Kidney epithelial cell (primary cell): ENCODE data around the gene CCDC184. TPM values are rescaled to one million over a fixed set of nuclear protein-coding genes. Genes with fewer than 3 reads are reported as not detected.

Source experiments
- DNase-seq: peaks from one replicate; pipeline ENCODE4 v3.0.0-alpha.2; 2010; ENCODE audit warnings: low read depth
- H3K27me3 ChIP-seq: 2 replicates; pipeline ENCODE4 v1.6.0; 2011; ENCODE audit warnings: low read length; ENCODE audit not compliant: control insufficient read depth, insufficient read depth
- H3K36me3 ChIP-seq: 2 replicates; pipeline ENCODE4 v1.5.1; 2011; ENCODE audit warnings: low read length; ENCODE audit not compliant: control insufficient read depth, insufficient read depth
- H3K4me3 ChIP-seq: 2 replicates; pipeline ENCODE4 v1.5.1; 2011; ENCODE audit warnings: low read depth, mild to moderate bottlenecking, control low read depth, low read length
- total RNA-seq: library from RNA; depleted of rRNA; stranded (reverse); fragments of >200 nt; gene quantifications from 2 replicates; pipeline ENCODE4 v1.2.3, GENCODE V29; 2015
- TF ChIP-seq, protein P1 (sequence below): IDR thresholded peaks from 2 replicates; pipeline ENCODE4 v1.5.1; 2011; ENCODE audit warnings: mild to moderate bottlenecking, moderate library complexity, low read length, control low read depth, inconsistent platforms; ENCODE audit not compliant: insufficient read depth, poor library complexity, severe bottlenecking

The CCDC184 gene
- total RNA-seq, 1 donor from 2014 or later, result 0.21 TPM

DNA sequence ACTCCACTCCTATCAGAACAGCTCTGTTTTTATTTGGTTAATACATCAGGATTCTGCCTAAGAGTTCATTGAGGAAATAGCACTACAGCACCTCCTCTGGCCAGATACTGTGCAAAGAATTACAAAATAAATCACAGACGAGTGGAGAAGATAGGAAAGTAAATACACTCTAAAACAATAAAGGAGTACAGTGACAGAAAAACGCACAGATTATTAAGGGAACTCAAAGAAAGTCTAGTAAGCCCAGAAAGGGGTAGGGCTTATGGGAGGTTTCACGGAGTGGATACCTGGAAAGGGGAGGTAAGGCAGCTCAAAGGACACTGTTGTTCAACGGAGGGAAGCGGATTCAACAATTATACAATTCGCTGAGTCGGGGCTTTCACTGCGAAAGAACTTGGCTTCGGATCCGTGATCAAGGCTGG lies 14.1 kb downstream of the CCDC184 start:
- Histone ChIP-seq H3K4me3 (peak overlapping the region; percentile 75), H3K36me3 (no peaks in the 10 kb centered on the region), H3K27me3 (peaks cover 2% of the 10 kb centered on the region)
- DNase-seq, result no peak
- TF ChIP-seq, protein P1, sequence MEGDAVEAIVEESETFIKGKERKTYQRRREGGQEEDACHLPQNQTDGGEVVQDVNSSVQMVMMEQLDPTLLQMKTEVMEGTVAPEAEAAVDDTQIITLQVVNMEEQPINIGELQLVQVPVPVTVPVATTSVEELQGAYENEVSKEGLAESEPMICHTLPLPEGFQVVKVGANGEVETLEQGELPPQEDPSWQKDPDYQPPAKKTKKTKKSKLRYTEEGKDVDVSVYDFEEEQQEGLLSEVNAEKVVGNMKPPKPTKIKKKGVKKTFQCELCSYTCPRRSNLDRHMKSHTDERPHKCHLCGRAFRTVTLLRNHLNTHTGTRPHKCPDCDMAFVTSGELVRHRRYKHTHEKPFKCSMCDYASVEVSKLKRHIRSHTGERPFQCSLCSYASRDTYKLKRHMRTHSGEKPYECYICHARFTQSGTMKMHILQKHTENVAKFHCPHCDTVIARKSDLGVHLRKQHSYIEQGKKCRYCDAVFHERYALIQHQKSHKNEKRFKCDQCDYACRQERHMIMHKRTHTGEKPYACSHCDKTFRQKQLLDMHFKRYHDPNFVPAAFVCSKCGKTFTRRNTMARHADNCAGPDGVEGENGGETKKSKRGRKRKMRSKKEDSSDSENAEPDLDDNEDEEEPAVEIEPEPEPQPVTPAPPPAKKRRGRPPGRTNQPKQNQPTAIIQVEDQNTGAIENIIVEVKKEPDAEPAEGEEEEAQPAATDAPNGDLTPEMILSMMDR, result peak; percentile 45

DNA sequence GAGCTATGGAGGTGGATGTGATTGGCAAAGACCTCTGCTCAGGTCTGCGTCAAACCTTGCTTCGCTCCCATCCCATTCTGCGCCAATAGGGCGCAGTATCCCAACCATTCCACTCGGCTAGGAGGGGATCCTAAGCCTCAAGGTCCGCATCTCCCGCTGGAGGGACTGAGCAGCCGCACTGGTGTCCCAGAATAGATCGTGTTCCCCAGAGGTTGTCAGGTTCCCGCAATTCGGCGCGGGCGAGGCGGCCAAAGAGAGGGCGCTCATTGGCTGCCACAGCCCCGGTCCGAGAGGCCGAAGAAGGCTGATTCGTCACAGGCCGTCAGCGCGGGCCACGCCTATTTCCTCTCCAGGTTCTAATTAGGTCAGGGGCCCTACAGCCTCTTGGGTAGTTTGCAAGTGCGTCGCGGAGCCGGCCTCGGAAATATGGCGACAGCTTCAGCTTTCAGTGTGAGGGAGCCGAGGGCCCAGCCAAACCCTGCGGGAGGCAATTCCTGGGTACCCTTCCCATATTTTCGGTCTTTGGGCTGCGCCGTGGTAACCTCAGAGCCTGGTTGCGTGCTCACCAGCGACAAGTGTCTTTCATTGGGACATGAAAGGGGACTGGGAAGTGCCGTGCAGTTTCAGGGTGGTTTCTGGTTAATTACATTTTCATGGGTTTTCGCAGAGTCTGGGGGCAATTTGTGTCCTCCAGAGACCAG lies 14.7 kb downstream of the CCDC184 start:
- H3K36me3 ChIP-seq, result no peaks in the 10 kb centered on the region
- TF ChIP-seq, protein P1, result peak; percentile 26
- peaks cover 2% of the 10 kb centered on the region for H3K27me3 ChIP-seq
- peak overlapping the region; percentile 75 for H3K4me3 ChIP-seq
- DNase-seq, result peak; percentile 83

DNA sequence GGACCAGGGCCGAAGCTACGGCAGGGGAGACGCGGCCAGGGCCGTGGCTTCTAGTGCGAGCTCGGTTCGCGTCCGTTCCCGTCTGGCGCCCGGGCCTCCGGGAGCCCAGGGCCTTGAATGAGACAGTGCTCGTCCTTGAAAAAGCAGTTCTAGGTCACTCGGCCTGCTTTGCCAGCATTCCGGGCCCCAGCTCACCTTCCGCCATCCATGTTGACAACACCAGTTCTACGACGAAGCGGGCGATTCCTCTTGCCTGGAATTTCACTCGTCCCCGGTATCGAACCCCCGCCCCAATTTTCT lies 15.2 kb downstream of the CCDC184 start:
- H3K4me3 ChIP-seq, result peak overlapping the region; percentile 75
- TF ChIP-seq, protein P1, result no peak
- DNase-seq, result no peak
- H3K36me3 ChIP-seq, result no peaks in the 10 kb centered on the region
- peaks cover 1% of the 10 kb centered on the region for H3K27me3 ChIP-seq

DNA sequence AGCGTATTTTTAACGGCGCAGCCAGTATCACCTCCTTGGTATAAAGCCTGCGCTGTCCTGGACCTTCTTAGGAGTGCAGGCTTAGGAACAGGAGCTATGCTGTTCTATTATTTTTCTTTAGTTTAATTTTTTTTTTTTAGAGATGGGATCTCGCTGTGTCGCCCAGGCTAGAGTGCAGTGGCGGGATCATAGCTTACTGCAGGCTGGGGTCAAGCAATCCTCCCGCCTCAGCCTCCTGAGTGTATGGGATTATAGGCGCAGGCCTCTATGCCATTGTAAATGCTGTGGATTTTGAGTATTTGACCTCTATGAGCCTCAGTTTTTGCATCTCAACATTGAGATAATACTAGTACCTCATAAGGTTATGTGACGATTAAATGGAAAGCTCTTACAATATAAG lies 15.5 kb downstream of the CCDC184 start:
- H3K27me3 ChIP-seq, result no peaks in the 10 kb centered on the region
- TF ChIP-seq, protein P1, result no peak
- H3K4me3 ChIP-seq, result peak overlapping the region; percentile 75
- no peak for DNase-seq
- no peaks in the 10 kb centered on the region for H3K36me3 ChIP-seq

DNA sequence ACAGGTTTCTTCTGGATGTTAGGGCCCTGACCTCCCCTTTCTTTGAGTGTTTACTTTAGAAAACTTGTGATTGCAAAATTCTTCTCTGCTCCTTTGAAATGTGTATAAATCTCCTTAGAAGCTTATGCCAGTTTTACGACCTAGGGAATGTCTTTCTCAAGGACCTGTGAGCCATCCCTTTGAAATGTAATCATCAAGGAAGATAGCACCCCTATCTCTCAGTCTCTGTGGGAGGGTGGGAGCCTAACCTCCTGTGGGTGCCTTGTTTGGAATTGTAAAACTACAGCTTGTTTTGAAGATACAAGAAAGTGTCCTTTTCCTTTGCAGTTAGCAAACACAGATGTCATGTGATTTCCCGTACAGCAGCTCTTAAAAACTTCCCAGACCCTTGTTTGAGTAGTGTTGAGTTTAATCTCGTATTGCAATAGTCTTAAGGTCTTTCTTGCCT lies 16.4 kb downstream of the CCDC184 start:
- no peak for DNase-seq
- Histone ChIP-seq H3K36me3 (no peaks in the 10 kb centered on the region), H3K27me3 (no peaks in the 10 kb centered on the region), H3K4me3 (no peak overlapping the region)
- TF ChIP-seq, protein P1, result no peak

DNA sequence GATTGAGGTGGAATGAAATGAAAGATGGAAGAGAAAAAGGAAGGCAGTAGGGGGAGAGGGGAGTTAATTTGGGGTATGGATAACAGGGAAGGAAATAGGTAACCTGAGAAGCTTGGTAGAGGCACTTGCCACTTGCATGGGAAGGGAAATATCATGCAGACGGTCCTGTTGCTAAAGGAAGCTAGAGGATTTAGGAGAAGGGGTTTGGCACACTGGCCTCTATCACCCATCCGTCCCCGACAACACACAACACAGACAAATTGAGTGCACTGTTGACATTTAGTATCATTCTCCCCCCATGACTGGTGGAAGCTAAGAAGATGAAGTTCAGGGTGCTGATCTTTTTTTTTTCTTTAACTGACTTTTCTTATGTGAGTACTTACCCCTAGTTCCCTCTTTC lies 17.6 kb downstream of the CCDC184 start:
- no peaks in the 10 kb centered on the region for H3K36me3 ChIP-seq
- DNase-seq, result no peak
- no peaks in the 10 kb centered on the region for H3K27me3 ChIP-seq
- TF ChIP-seq, protein P1, result no peak
- no peak overlapping the region for H3K4me3 ChIP-seq
